Esophagus mucosa (tissue), 1 donor: Measurements from ENCODE around the gene PLCH1. TPM values are rescaled to one million over a fixed set of nuclear protein-coding genes. Genes with fewer than 3 reads are reported as not detected.

Experiments used
- ATAC-seq: fragments of 200-7000 bp; cut with Tn5 transposase; one replicate; pipeline ENCODE4 v1.9.1; 2020
- total RNA-seq: library from RNA; stranded (reverse); gene quantifications from one replicate; pipeline ENCODE4 v1.2.4, GENCODE V29; 2023
- donor health status: DM: yes; HTN: yes; CAD: no.

The PLCH1 gene
- total RNA-seq, 1 donor from 2014 or later = 0.40 TPM

DNA sequence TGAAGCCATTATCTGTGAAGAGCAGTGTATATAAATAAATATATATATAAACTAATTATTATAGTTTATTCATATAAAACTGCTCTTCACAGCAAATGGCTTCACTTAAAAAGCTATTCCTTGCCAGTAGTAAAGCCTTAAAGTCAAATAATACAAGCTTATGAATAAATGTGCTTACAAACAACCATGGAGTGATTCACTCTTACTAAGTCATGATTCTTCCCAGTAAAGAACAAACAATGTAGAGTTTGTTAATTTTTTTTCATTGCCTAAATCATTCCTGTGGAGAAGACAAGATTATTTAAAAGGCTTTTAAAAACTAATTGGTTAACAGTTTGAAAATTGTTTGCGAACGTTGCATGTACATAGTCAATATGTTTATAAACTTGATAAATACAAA lies 140.7 kb downstream of the PLCH1 start:
- no peak for ATAC-seq

DNA sequence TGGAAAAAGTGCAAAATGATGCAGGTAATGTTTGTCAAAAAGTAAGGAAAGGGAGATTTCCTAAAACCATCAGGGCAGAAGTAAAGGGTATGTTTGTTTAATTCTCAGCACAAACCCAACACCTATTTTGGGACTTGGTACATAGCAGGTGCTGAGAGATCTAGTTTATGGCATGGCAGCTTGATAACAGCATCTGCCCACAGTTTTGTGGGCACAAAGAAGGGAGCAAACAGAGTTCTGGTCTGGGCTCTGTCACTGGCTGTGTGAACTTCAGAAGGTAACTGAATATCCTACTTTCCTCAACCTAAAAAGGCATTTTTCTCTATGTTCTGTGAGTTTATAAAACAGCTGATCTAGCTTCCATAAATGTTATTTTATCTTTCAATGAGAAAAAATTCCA lies 141.6 kb downstream of the PLCH1 start:
- ATAC-seq = no peak

DNA sequence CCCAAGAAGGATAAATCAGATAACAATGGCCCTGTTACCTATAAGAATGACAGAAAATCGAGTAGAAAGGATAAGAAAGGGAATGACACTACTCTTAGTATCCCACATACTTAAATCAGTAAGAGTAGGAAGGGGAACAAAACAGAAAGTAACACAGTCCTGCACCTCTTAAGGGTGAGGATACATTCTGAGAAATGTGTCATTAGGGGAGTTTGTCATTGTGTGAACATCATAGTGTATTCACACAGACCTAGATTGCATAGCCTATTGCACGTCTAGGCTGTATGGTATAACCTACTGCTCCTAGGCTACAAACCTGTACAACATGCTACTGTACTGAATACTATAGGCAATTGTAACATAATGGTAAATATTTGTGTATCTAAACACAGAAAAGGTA lies 142.6 kb downstream of the PLCH1 start:
- no peak for ATAC-seq

- no peak for ATAC-seq
Observed at GRCh38 chr3:155598671-155599070, 146.2 kb downstream of the PLCH1 start.

DNA sequence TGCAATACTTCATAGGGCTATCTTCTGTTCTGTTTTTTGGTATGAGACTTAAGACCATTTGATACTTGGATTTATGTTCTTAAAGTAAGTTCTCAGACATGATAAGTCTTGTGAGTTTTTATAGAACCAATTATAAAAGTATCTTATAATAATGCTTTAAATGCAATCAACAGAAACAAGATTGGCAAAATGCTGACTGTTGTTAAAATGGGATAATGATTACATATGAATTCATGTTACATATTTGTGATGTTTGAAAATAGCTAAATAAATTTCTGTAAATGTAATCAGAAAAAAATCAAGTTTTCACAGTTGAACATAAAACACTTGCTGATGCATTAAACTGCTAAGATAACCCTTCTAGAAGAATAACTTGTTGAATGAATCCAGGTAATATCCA lies 148.3 kb downstream of the PLCH1 start:
- no peak for ATAC-seq

GRCh38 chr3:155595371-155595770 lies 149.5 kb downstream of the PLCH1 start:
- no peak for ATAC-seq

DNA sequence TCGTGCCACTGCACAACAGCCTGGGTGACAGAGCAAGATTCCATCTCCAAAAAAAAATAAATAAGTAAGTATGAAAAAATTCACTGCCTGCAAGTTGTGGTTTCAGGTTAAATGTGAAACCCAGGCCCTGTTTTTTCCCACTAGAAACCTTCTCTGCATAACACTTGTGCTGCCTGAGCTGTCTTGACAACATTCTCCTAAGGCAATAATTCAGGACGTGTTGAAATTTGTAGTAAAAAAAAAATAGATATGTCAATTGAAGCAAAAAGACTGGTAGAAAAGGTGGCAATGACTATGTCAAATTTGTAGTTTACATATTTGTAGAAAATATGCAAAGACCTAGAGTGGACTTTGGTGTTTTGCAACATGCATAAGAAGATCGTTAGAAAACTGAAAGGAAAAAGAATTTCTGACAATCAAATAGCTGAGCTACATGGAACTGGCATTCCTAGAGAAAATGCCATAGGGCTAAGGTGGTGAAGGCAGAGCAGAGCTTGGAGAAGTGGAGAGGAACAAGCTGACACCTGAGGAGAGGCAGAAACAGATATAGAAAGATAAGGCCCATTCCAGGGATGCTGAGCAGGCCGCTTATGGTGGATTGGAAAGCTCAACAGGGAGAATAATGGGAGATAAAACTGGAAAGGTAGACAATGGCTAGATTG lies 150.2 kb downstream of the PLCH1 start:
- ATAC-seq = no peak

DNA sequence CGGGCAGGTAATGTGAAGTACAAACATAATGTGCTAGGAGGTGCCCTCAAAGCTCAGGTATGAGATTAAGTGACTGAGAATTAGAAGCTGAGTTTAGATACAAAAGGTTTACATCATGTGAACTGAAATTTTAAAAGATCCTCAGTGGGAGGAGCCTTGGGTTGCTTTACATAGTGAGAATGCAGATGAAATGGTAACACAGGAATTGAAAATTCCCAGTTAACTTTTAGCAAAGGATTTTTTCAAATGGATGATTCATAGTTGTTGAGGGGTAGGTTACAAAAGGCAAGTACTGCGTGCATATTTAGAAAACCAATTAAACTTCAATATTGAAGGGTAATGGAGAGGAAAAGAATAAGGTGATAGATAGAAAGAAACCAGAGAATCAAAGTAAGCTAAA lies 157.3 kb downstream of the PLCH1 start:
- ATAC-seq = no peak

GRCh38 chr3:155585384-155585783 lies 159.5 kb downstream of the PLCH1 start:
- no peak for ATAC-seq

- no peak for ATAC-seq
Observed at GRCh38 chr3:155581579-155581978, 163.3 kb downstream of the PLCH1 start.

GRCh38 chr3:155572085-155572484 lies 172.8 kb downstream of the PLCH1 start:
- ATAC-seq = no peak

DNA sequence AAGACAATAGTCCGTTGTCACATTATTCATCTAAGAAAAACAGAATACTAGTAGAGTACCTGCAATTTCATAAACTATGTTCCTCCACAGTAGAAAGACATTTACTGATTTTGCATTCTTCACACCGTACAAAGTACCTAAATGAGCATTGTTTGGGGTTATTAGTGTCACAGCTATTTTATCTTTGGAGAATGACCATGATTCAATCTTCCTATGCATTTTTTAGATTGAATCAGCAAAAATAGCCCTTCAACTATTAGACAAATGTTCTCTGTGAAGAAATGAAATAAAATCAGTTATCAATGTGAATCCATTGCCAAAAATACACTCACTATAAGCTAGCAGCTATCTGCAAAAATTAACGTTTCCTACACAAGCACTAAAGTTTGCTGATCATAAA lies 176.6 kb downstream of the PLCH1 start:
- no peak for ATAC-seq

DNA sequence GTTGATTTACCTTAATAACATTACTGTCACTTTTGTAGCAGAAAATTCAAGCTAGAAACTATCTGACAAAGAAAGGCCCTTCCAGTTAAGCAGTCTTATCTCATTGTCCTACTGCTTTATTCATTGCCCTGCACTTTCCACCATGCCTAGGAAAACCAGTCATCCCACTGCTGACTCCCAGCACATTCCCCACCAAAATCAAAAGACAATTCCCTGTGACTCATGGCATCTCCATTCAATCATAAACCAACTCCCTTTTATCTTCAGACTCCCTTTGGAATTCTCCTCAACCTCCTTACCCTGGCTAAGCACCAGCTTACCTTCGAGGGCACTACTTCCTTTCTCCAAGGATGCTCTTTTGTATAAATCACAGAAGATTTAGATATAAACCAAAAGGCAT lies 184.3 kb downstream of the PLCH1 start:
- no peak for ATAC-seq

GRCh38 chr3:155560135-155560534 lies 184.7 kb downstream of the PLCH1 start:
- no peak for ATAC-seq

GRCh38 chr3:155556531-155556930 lies 188.3 kb downstream of the PLCH1 start:
- no peak for ATAC-seq

DNA sequence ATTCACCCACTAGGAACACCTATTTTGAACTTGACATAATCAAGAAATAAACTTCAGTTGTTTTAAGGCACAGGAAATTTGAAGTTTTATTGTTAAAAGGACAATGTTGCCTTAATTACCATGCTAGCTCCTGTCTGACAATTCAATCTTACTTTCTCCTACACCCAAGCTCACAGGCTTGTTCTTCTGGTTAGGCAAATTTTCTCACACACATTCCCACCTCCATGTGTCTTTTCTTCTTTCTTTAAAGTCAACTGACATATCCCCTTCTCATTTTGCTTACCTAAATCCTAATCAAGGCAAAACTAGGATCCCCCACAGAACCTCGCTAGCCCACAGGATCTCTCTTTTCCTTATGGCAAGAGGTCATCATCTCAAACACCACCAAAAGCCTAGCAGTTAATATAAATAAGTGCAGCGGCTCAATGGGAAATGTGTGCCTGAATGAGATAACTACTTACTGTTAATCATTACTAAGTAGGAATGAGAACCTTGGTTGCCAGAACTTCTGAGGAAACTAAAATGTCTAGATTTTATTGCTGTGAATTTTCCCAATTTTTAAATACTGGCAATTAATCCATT lies 189.3 kb downstream of the PLCH1 start:
- ATAC-seq = no peak

DNA sequence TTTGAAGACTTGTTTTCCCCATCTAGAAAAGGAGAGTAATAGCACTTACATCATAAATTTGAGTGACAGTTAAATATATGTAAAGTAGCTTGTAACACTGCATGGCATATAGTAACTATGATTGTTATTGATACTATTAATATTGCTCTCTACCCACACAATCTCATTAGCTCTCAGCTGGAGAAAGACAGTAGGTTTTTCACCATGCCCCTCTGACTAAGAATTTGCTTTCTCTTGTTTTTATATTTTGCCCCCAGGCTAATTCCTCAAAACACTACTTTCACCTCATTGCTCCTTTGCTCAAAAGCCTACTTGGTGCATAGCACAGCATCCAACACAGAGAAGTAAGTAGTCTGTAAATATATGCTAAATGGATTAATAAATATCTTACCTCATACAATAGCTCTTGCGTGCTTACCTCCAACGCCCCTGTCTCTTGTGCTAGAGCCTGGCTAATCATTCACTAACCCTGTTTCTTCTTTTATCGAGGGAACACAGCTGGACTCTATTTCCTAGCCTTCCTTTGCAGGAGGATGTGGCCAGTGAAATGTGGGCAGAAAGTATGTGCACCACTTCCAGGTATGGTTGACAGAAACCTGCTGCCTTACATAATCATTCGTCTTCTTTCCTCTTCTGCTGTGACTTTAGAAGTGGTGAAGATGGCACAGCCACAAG lies 190.0 kb downstream of the PLCH1 start:
- no peak for ATAC-seq

DNA sequence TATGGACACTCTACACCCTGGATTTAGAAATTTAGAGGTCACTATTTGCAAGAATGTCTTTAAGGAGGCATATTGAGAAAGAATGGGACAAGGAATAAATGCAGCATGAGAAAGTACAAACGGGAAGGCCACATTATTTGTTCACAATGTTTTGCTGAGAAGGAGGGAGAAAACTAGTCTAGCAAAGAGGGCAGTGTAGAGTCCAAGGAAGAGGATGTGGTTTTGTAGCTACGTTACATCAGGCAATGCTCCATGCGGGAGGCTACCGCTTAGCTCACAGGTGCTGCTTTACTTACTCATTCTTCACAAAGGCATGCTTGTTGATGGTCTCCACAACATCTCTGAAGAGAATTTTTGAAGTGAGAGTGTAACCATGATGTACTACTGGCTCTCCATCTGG lies 191.1 kb downstream of the PLCH1 start:
- ATAC-seq = no peak

GRCh38 chr3:155553326-155553725 lies 191.5 kb downstream of the PLCH1 start:
- ATAC-seq = no peak

DNA sequence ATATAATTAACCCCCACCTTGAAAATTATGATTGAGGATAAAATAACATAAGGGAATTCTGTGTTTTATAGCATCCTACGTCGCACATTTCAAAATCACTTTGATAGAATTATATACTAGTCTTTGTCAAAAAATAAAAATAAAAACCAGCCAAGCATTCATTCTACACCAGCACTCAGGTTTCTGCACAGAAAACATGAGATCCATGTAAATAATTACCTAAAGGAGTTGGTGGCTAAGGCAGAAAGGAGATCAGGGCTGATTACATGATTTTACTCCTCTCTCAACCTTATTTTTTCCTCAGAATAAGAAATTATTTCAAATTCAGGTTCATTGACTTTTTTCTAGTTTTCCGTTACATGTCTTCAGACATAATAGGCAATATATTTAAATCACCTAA lies 194.5 kb downstream of the PLCH1 start:
- ATAC-seq = no peak

DNA sequence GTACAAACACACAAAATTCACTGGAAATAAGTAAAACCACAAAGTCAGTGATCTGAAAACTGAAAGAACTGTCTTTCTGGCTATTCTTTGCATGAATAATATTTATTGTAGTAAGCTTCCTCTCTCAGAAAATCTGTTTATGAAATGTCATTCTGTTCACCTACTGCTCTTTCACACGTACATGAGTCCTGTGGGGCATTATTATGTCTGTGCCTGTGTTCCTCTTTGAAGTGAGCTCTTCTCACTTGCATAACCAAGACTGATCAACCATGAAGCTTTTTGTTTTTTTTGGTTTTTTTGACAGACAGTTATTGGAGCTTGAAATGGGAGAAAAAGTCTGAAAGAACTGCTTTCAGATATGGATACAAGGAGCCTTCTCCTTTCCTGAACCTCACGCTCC lies 195.8 kb downstream of the PLCH1 start:
- ATAC-seq = no peak

DNA sequence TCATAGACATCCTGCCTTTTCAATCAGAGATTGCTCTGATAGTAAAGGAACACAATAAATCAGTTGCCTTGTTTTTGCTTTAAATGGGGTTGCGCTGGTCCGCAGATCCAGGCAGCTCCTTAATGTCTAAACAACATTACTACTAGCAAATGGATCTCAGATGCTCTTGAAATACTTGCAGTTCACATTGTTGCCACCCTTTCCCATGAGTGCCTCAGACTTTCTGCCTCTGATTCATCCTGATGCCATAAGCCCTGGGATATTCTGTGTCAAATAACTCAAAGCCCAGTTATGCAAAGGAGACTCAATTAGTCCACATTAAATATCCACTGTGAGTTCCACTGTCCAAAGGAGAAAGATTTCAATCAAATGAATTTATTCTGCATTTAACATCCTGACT lies 196.7 kb downstream of the PLCH1 start:
- ATAC-seq = peak; percentile 62

DNA sequence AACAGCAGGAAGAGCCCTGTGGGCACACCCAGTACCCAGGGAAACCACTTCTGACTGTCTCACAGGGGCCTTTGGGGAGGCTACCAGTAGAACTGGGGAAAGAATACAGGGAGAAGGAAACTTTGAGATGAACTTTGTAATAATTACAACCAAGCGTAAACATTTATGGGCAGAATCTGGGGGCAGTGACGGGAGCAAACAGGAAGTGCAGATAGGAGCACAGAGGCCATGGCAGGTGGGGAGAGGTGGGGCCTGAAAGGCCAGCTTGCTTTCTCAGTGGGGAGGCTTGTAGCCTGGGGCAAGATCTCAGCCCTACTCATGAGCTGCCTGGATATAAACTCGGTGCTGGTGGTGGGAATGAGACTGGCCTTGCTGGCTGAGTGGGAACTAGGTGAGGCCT lies 209.8 kb downstream of the PLCH1 start:
- no peak for ATAC-seq

GRCh38 chr3:155528579-155528978 lies 216.3 kb downstream of the PLCH1 start:
- no peak for ATAC-seq
